D721Med (cell line): ENCODE measurements around the gene TSC22D3.

Source experiments
- DNase-seq: peaks from one replicate; pipeline ENCODE4 v3.0.0; 2011; ENCODE audit warnings: low spot score; ENCODE audit not compliant: insufficient read length
- FAIRE-seq: peaks from 2 replicates; lab custom pipeline; 2011; peaks lifted over from hg19 to GRCh38; lab: Jason Lieb, UNC
- CTCF ChIP-seq: IDR thresholded peaks from 2 replicates; pipeline ENCODE4 v1.5.1; 2012; ENCODE audit warnings: mild to moderate bottlenecking, control low read depth; ENCODE audit not compliant: insufficient read depth; ENCODE audit errors: missing control alignments

Gene TSC22D3

GRCh38 chrX:107667426-107667825 lies 108.2 kb downstream of the TSC22D3 start:
- TF ChIP-seq CTCF: no peak
- DNase-seq: no peak
- no peak for FAIRE-seq

GRCh38 chrX:107666931-107667330 lies 108.7 kb downstream of the TSC22D3 start:
- DNase-seq (no peak), FAIRE-seq (no peak)
- TF ChIP-seq CTCF: no peak
